Stimulated activated CD8-positive, alpha-beta memory T cell treated with anti-CD3 and anti-CD28 coated beads, Interleukin-2, amount 100 ng/mL, for 1 hour (primary cell): ENCODE data around the gene RNF115.
"Not testable (repeated sequence)": the region's sequence is repeated elsewhere in the genome, so short reads cannot be mapped to it uniquely, and the experiment has no call there.

Experiments
- DNase-seq, 2 donors: peaks; one replicate each; pipeline ENCODE4 v3.0.0-alpha.2; 2020; ENCODE audit warnings: low read depth in 2 of 2

Gene RNF115

DNA sequence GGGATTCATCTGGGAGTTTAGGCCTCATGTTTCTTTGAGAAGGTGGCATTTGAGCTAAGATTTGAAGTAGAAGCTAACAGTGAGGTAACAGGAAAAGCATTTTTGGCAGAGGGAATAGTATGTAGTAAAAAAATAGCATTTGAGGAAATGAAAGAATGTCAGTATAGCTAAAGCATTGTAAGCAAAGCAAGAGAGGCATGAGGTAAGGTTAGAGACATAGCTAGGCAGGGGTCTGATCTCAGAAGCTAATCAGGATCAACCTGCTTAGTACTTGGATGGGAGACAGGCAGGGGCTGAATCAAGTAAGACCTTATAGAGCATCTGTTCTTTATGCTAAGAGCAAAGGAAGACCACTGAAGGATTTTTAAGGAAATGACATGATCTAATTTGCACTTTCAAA is 4.1 kb upstream of the RNF115 start:
- no peak for DNase-seq

DNA sequence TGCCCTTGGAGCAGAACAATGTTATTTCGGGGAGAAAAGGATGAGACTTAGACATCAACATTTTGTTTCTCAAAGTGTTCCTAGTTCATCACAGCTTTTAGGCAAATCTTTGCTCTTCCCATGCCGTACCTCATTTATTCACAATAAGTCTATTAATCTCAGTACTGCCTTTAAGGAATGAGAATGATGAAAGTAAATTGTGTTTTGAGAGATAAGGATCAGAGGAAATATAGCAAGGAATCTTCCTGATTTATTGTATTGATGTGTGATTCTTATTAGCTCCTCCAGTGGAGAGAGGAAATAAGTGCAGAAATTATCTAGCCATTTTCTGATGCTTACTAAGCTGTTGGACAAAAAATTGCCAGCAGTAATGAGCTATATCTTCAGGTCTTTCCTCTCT is 2.1 kb upstream of the RNF115 start:
- no peak for DNase-seq

DNA sequence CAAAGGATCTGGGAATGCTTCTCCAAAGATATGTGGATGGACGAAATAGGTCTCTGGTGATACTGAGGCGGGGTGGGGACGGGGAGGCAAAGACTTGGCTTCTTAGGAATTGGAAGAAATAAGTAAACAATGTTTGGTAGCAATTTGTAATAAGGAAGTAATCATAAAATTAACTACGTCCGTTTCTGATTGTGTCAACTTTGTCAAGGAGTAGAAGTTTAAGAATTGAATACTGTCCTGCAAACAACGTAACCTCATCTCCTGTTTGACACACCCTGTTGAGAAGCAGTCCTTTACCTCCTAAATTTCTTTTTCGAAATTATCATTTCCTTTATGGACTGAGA is 576 bp upstream of the RNF115 start:
- DNase-seq: no peak

DNA sequence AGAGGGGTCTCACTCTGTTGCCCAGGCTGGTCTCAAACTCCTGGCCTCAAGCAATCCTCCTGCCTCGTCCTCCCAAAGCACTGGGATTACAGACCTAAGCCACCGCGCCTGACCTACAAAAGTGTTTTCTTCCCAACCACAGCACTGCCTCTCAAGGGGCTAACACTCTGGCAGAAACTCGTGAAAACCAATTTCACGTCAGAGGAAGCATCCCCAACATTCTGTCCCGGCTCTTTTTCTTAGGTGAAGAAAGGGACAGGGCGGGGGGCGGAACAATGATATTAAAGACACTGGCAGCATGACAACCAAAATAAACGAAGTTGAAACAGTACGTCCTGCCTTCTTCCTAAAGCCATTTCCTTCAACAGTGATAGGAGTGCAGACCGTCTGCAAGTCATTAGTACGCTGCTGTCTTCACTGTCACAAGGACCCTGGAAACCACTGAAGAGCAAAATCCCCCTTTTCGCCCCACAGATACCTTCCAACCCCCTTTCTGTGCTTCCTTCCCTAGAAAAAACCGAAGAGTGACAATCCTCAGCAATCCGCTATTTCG is 1.0 kb downstream of the RNF115 start:
- not testable (repeated sequence) for DNase-seq

DNA sequence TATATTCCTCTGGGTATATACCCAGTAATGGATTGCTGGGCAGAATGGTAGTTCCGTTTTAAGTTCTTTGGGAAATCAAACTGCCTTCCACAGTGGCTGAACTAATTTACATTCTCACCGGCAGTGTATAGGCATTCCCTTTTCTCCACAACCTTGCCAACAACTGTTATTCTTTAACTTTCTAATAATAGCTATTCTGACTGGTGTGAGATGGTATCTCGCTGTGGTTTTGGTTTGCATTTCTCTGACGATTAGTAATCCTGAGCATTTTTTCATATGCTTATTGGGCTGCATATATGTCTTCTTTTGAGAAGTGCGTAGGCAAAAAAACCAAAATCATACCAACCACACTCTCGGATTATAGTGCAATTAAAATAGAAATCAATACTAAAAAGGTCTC is 5.8 kb downstream of the RNF115 start:
- DNase-seq: not testable (repeated sequence)

DNA sequence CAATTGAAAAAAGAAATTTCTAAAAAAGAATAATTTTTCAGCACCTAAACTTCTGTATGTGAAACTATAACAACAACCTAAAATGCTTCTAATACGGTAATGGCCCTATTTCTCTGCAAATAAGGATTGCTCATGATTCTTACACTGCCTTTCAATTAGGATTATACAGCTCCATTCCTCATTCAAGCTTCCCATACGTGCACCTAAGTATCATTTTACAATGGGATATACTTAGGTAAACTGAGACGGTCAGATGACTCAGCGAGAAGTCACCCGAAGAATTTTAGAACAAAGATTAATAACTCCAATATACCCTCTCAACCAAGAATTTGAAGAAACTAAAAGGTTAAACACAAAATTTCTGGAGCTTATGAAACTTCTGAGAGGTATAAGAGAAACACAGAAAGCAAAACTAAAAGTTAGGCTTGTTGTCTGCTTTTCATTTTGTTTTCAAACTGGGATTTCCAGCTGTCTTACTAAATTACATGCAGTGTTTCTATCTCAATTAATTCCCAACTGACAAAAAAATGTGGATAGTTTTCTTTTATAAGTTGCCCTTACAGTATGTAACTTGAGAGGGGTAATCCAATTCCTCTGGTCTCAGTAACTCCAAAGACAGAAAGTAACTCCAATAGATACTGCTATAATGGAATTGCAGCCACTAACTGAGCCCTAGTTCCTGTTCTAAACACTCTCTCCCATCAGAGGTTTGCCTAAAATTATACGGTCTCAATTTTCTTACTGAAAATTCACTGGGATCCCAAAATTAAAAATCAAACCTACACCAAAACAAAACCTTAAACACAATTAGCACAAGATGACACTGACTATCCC is 10.7 kb downstream of the RNF115 start:
- DNase-seq: not testable (repeated sequence)

DNA sequence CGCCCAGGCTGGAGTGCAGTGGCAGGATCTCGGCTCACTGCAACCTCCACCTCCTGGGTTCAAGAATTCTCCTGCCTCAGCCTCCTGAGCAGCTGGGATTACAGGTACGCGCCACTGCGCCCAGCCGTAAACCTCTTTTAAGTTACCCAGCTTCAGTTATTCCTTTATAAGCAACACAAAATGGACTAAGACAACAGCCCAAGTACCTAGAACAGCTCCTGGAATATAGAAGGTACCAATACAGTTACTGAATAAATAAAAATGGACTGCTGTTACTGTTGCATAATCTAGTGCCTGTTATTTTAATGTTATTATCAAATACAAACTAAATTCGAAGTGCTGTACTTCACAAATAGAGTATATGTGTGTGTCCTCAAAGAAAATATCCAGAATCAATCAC is 17.1 kb downstream of the RNF115 start:
- no peak for DNase-seq

DNA sequence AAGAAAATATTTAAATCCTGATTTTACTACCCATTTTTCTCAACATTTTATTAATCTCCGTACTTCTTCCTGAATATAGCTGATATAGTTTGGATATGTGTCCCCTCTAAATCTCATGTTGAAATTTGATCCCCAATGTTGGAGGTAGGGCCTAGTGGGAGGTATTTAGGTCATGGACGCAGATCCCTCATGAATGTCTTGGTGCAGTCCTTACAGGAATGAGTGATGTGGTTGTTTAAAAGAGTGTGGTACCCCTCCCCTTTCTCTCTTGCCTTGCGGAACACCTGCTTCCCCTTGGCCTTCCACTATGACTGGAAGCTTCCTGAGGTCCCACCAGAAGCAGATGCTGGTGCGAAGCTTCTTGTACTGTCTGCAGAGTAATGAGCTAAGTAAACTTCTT is 17.5 kb downstream of the RNF115 start:
- no peak for DNase-seq

DNA sequence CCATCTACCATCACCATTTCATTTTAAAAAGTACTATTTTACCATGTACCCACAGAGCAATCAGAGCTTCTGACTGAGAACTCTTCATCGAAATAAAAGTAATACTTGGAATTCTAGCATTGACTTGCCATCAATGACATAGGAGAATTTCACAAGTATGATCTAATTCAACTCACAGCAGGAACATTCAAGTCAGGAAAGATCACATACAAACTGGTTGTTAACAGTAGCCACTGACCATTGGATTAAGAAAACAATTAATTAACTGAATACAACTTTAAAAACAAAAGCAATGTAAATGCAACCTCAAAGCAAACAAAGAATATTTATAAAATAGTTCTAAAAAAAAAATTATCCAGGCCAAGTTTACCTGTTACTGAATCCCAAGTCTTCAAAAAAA is 18.8 kb downstream of the RNF115 start:
- DNase-seq: no peak

DNA sequence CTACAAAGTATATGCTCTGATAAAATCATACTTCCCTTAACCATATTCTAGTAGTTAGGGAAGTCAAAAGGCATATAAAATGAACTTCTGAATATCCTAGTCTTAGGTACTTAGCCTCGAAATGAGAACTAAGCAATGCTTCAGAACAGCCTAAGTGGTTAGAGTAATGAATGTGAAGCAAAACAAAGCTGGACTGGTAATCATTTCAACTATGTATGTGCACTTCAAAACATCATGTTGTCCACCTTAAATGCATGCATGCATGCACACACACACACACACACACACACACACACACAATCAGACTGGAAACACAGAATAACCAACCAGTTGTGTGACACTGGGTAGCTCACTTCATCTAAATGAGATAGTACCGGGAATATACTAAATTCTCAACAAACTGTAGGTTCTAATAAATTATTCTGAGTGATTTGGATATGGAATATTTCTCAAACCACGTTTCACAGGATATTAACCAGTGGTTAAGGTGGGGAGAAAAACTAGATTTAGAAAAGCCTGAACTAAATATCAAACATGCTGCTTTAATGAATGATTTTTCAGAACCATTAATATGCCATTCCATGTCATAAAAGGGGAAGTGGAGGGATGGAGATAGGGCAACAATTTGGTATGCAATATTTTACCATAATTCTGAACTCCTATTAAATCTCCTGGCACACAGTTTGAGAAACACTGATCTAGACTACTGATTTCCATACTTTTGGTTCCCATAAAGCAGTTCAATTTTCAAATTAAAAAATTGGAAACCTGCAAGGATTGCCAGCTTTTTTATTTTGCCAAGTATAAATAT is 19.5 kb downstream of the RNF115 start:
- no peak for DNase-seq

DNA sequence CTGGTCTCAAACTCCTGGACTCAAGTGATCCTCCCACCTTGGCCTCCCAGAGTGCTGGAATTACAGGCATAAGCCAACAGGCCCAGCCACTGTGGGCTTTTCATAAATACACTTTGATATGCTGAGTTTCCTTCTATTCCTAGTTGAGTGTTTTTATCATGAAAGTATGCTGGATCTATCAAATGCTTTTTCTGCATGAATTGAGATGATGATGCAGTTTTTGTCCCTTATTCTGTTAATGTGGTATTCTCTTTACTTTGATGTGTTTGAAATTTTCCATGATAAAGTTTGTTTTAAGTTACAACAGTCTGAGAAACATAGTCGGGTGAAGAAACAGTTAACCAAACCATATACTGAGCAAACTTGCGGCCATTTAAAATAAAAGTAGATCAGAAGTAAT is 24.1 kb downstream of the RNF115 start:
- no peak for DNase-seq

DNA sequence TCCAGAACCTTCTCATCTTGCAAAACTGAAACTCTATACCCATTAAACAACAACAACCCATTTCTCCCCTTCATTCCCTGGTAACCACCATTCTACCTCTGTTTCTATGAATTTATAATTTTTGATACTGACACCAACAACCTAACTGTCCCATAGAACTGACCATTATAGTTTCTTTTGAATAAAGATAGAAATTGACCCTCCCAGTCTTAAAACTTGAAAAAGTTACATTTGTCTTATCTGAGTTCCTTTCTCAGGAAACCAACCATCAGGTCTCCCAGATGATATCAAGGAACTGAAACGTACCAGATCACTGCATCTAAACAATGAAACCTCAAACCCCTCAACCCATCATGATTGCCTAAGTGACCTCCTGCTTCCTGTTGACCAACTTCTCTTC is 27.1 kb downstream of the RNF115 start:
- no peak for DNase-seq

DNA sequence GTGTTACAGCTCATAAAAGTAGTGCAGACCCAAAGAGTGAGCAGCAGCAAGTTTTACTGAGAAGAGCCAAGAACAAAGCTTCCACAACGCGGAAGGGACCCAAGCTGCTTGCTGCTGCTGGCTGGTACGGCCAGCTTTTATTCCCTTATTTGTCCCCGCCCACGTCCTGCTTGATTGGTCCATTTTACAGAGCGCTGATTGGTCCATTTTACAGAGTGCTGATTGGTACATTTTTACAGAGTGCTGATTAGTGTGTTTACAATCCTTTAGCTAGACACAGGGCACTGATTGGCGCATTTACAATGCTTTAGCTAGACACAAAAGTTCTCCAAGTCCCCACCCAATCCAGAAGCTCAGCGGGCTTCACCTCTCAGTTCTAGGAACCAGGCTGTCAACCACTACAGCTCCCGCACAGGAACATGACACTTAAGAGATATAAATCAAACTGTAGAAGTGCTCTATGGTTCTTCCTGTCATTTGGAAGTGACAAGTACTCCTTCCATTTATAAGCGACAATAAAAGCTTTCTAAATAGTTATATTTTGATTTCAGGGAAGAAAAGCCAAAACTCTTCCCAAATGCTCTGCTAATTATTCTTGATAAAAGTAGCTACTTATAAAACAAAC is 28.5 kb downstream of the RNF115 start:
- no peak for DNase-seq

DNA sequence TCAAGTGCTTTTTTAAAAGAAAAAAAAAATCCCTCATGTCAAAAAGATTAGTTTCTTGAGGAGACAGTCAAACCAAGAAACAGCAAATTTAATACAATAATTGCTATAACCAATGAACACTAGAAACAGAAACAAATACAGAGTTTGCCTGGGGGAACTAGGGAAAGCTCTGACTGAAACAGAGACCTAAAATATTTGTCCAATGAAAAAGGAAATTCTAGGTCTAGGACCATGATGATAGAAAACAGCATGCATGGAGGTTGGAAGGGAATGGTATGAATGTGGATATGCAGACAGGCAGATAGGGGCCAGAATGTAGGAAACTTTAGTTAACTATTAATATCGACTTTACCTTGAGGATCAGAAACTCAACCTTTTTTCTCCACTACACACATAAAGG is 31.4 kb downstream of the RNF115 start:
- DNase-seq: no peak

DNA sequence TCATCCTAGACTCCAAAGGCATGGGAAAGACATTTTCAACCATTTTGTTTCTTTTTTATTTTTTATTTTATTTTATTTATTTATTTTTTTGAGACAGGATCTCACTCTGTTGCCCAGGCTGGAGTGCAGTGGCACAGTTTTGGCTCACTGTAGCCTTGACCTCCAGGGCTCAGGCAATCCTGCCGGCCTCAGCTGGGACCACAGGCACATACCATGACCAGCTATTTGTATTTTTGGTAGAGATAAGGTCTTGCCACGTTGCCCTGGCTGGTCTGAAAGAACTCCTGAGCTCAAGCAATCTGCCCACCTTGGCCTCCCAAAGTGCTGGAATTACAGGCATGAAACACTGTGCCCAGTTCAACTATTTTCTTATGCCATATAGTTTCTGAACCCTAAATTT is 32.0 kb downstream of the RNF115 start:
- not testable (repeated sequence) for DNase-seq

DNA sequence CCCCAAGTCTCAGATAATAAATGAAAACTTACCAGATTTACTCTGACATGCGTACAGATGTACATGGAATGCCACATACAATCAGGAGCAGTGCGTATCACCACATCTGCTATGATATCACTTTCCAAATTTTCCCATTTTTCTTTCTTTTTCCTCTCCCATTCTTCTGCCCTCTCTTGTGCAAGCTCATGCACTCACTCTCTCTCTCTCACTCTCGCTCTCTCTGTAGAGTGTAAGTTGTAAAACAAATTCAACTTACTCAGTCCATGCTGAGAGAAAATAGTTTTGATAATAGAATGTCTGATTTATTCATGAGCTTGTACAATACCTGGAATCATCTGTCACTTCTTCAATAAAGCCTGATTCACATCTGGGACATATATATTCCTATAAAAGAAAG is 35.3 kb downstream of the RNF115 start:
- DNase-seq: no peak

DNA sequence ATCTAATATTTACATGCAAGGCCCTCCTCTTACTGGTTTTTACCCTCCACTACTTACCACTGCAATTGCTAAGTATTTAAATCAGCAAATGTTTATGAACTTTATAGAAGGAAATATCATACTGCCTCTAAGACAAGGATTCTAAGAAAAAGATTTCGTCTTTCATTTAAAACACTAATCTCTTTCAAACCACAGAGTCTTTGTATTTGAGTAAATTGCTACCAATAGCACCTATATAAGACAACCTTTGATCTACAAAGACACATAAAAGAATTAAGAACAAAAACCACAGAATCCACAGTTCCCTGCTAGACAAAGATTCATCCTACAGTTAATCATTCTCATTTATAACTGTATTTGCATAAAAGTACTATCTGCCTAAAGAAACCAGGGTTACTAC is 37.6 kb downstream of the RNF115 start:
- no peak for DNase-seq

DNA sequence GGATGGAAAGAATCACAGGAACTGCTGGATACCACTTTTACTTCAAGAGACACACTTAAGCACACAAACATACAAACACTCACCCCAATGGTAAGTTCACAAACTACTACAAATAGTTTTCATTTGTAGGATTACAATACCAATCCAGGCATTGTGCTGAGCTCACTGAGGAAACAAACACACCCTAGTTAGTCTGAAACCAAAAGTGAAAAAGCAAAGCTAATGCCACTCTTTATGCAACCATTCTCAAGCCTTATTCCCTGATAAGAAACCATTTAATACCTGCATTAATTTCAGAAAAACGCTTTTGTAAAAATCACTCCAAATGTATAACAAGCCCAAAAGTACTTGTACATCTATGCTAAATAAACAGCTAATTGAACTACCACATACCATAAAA is 38.3 kb downstream of the RNF115 start:
- DNase-seq: no peak

DNA sequence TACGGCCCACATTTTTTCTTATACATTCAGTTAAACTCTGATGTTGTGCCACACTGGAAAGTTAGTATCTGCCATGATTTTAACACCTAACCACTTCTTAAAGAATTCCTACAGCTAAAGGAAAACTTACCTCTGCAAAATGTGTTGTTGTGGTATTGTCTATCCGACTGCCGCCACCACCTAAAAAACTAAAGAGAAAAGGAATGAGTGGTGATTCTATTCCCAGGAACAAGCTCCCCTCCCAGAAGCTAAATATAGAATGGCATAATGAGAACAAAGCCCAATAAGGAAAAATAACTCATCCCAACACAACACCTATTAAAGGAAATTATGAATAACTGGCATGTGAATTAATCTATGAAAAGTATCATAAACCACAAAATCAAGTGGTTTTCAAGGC is 39.5 kb downstream of the RNF115 start:
- DNase-seq: no peak

DNA sequence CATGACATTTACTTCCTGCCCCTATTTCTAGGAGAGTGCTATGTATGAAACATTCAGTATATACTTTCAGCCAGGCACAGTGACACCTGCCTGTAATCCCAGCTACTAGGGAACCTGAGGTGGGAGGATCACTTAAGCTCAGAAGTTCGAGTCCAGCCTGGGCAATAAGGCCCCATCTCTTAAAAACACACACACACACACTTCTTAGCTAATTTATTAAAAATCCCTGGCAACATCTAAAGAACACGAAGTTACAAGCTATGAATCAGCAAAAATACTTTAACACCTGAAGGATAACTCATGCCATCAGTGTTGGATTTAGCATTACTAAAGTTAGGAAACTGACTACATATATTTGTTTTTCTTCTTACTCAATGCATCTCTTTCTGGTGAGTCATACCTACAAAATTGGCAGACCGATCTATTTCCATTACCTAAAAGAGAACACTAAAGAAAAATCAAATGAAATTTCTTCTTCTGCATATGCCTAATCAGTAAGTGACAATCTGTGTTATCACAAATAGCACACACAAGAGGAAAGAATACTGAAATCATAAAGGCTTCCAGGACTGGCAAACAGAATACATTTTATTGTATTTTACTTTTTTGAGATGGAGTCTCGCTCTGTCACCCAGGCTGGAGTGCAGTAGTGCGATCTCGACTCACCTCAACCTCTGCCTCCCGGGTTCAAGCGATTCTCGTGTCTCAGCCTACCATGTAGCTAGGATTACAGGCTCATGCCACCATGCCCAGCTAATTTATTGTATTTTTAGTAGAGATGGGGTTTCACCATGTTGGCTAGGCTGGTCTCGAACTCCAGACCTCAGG is 41.4 kb downstream of the RNF115 start:
- no peak for DNase-seq

DNA sequence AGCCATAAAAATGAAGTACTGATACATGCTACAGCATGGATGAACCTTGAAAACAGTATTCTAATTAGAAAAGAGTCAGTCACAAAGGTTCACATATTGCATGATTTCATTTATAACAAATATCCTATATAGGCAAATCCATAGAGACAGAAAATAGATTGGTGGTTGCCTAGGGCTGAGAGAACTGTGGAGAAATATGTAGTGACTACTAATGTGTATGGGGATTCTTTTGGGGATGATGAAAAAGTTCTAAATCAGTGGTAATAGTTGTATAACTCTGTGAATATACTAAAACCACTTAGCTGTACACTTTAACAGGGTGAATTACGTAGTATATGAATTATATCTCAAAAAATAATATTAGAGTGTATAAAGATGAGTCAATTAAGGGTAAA is 45.8 kb downstream of the RNF115 start:
- DNase-seq: no peak
